NCI-H2107 treated with DMSO at 0.1 percent for 48 hours (cell line): Measurements from ENCODE around the gene RAB6C.
"Not testable (repeated sequence)": the region's sequence is repeated elsewhere in the genome, so short reads cannot be mapped to it uniquely, and the experiment has no call there.

ENCODE experiments used
- DNase-seq: peaks from one replicate; lab custom pipeline; 2025; ENCODE audit not compliant: unreplicated experiment; lab: John Stamatoyannopoulos, UW

Gene RAB6C

DNA sequence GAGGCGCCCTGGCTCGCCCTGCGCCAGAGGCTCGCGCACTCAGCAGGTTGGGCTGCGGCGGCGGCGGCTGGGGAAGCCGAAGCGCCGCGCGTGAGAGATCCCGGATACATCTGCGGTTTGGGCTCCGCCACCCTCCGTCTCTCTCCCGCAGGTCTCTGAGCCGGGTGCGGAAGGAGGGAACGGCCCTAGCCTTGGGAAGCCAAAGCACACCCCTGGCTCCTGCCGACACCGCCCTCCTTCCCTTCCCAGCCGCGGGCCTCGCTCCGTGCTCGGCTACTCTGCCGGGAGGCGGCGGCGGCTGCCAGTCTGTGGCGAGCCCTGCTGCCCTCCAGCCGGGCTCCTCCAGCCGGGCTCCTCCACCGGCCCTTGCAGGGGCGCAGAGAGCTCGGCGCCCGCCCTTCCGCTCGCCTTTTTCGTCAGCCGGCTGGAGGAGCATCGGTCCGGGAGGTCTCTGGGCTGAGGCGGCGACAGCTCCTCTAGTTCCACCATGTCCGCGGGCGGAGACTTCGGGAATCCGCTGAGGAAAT is at the start of gene RAB6C:
TSS of gene RAB6C (plus strand) at position 38 of the 527 bp plus-strand sequence. CDS start at position 488, 450 bp downstream.
- DNase-seq: not testable (repeated sequence)

DNA sequence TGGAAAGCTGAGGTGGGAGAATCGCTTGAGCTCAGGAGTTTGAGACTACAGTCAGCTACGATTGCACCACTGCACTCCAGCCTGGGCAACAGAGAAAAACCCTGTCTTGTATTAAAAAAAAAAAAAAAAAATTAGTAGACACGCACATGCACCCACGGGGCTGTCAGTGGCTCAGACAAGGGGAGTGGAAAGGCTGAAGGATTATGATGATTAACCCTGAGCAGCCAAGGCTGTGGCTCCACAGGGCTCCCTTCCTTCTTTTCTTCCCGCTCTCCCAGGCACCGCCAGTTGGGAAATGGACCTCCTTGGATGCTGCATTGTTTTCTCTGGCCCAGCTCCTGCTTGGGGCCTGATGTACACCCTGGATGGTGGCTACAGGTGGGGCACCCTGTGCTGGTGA is 49.0 kb upstream of the RAB6C start:
- DNase-seq: no peak

DNA sequence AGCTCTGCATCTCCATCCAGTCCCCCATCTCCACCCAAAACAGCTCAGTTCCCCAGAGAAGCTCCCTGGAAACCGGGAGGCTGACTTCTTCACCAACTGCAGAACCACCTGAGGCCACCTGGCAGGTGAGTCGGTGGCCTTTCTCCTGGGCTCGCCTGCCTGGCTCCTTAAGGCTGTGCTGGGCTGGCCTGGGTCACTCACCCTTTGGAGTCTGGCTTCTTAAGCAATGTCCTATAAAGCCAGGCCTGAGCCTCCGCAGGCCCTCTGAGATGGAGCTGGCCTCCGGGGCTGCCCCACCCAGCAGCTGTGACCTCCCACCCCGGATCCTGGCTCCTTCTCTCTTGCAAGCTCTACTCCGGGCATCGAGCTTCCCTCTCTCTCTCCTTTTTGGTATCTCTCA is 46.1 kb upstream of the RAB6C start:
- not testable (repeated sequence) for DNase-seq

GRCh38 chr2:129934044-129934822 is 45.2 kb upstream of the RAB6C start:
- DNase-seq: no peak

- DNase-seq: no peak
These were observed 44.3 kb upstream of the RAB6C start for GRCh38 chr2:129935118-129935517.

DNA sequence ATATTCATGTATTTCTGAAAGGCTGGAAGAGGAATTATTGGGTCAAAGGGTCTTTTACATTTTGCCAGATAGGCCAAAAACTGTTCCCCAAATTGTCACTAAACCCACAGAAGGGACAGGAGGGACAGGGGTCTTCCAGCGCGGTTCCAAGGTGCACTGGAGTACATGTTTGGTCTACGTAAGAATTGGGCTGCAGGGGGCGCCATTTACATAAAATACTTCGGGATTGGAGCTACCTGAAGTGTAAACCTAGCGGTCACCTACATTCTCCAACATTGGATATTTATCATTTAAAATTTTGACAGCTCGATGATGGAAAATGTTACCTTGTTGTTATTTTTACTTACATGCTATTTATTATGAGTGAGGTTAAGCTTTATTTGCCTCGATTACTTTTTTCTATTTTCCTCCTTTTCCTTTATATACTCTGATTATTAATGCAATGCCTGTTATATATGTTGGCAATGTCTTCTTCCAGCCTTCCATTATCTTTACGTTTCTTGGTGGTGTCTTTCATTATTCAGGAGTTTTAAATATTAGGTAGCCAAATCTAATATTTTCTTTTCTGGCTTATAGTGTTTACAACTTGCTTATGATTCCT is 43.0 kb upstream of the RAB6C start:
- DNase-seq: peak; percentile 28

- not testable (repeated sequence) for DNase-seq
These were observed 40.5 kb upstream of the RAB6C start for GRCh38 chr2:129938850-129939471.

- DNase-seq: not testable (repeated sequence)
These were observed 36.0 kb upstream of the RAB6C start for GRCh38 chr2:129943456-129943855.

GRCh38 chr2:129945557-129945956 is 33.9 kb upstream of the RAB6C start:
- DNase-seq: no peak

DNA sequence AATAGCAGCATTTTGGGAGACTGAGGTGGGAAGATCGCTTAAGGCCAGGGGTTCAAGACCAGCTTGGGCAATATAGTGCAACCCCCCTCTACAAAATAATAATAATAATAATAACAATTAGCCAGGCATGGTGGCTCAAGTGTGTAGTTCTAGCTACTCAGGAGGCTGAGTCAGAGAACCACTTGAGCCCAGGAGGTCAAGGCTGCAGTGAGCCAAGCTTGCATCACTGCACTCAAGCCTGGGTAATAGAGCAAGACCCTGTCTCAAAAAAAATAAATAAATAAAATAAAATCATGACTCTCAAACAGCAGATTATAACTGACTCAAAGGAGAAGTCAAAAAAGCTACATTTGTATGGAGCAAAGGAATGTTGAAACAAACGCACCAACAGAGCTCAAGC is 31.8 kb upstream of the RAB6C start:
- DNase-seq: not testable (repeated sequence)

GRCh38 chr2:129956171-129956570 is 23.3 kb upstream of the RAB6C start:
- DNase-seq: not testable (repeated sequence)

DNA sequence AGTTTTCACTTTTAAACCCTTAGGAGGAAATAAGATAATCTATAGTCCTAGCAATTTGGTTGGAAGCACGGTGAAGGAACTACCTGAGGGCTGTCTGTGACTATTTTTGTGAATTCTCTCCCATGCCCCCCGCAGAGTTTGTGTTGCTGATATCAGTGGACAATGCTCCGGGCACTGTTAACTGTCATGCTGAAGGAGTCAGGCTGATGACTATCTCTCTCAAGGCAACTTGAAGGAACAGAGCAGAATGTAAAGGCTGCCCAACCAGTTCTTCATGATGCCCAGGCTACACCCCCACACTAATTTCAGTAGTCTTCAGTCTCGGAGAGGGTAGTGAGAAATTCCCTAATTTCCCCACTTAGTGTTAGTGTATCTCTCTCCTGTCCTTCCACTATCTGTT is 21.6 kb upstream of the RAB6C start:
- no peak for DNase-seq

DNA sequence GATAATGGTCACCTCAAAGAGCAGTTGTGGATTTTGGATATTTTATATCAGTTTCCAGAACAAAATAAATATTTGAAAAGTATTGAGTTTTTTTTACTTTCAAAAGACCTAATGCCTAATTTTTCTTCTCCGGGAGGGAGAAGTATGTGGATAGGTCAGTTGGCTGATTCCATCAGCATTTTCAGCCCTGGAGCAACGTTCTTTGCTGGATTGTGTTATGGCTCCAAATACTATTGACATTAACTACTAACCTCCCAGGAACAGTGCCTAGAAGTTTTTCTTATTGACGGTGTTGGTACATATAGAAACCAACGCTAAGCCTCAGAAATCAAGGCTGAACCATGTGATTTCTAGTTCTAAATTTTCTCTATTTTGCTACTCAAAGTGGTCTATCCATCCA is 20.7 kb upstream of the RAB6C start:
- not testable (repeated sequence) for DNase-seq

GRCh38 chr2:129968605-129969004 is 10.9 kb upstream of the RAB6C start:
- DNase-seq: peak; percentile 54

GRCh38 chr2:129975016-129975774 is 4.3 kb upstream of the RAB6C start:
- no peak for DNase-seq

DNA sequence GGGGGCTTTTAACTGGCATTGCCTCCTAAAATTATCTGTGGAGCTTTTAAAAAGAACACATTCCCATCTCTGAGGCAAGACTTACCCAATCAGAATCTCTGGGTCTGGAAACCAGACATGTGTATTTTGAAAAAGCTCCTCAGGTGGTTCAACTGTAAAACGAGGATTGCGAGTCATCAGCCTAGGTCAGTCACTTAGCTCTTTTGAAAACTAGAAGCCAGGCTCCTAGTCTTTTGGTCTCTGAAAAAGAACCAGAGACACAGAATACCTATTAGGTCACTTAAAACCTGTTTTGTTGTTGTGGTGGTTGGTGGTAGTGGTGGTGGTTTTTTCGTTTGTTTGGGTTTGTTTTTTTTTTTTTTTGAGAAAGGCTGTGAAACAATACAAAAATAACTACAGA is 2.5 kb upstream of the RAB6C start:
- DNase-seq: not testable (repeated sequence)

DNA sequence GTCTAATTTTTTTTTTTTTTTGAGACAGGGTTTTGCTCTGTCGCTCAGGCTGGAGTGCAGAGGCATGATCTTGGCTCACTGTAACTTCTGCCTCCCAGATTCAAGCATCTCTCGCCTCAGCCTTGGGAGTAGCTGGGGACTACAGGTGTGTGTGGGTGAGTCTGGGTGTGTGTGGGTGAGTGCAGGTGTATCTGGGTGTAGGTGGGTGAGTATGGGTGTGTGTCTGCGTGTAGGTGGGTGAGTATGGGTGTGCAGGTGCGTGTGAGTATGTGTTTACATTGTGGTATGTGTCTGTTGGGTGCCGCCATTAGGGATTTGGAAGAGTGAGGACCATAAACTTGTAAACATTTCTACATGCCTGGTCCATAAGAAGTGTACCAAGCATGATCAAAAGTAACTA is 1.5 kb upstream of the RAB6C start:
- DNase-seq: no peak

GRCh38 chr2:129980246-129980645 is 780 bp downstream of the RAB6C start:
- not testable (repeated sequence) for DNase-seq

GRCh38 chr2:129981689-129982088 is 2.2 kb downstream of the RAB6C start:
- DNase-seq: not testable (repeated sequence)

DNA sequence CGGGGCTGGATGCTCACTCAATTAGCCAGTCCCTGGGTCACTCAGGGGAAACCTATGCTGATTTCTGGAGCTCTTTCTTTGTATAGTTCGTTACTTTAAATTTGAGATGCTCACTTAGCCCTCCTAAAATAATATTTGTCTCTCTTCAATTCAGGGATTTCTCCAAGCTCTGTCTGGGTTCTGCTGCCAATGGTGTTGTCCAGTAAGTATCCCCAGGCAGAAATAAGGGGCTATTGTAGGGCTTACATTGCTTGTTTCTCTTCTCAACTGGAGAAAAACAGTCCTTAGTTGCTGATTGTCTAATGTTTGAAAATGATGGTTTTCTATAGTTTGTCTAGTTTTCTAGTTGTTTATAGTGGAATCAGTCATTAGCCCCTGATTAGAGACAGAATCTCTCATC is 5.0 kb downstream of the RAB6C start:
- DNase-seq: no peak

- not testable (repeated sequence) for DNase-seq
These were observed 13.0 kb downstream of the RAB6C start for GRCh38 chr2:129992415-129993006.
